ENCODE data around the gene PTPRG.

DNA sequence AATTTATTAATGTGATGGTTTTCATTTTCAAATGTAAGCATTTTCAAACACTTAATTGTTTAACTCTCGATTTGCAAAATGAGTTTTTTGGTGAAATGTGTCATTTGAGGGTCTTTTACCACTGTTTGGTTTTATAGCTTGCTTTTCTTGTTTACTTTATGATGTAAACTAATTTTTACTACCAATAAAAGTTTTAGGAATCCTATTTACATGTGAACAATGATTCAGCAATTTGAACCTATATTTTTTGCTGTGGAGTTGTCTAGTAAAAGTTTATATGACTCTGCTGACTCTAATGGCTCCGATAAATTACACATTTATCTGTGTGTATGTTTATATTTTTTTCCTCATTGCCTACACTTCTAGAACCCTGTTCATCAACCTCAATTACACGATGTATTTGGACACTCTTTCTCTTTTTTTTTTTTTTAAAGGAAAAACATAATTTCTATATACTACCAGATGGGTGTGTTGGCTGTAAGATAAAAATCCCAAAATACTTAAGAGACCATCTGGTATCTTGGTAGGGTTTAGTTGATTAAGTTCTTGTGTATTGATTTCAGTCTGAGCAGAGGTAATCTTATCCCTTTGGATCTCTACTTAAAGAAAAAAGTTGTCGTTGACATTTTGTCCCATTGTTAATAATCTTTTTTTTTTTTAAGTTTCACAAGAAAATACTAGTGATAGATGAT is 89.5 kb downstream of the PTPRG start:
- TF ChIP-seq EZH2 (IDR thresholded peaks at IDR 0.05; ENCODE audit: borderline replicate concordance): no peak
- TF ChIP-seq, protein P1, sequence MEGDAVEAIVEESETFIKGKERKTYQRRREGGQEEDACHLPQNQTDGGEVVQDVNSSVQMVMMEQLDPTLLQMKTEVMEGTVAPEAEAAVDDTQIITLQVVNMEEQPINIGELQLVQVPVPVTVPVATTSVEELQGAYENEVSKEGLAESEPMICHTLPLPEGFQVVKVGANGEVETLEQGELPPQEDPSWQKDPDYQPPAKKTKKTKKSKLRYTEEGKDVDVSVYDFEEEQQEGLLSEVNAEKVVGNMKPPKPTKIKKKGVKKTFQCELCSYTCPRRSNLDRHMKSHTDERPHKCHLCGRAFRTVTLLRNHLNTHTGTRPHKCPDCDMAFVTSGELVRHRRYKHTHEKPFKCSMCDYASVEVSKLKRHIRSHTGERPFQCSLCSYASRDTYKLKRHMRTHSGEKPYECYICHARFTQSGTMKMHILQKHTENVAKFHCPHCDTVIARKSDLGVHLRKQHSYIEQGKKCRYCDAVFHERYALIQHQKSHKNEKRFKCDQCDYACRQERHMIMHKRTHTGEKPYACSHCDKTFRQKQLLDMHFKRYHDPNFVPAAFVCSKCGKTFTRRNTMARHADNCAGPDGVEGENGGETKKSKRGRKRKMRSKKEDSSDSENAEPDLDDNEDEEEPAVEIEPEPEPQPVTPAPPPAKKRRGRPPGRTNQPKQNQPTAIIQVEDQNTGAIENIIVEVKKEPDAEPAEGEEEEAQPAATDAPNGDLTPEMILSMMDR (IDR thresholded peaks at IDR 0.05; ENCODE audit: poor library complexity): no peak
- TF ChIP-seq EZH2phosphoT487 (IDR thresholded peaks at IDR 0.05; ENCODE audit: low read depth, severe bottlenecking, unreplicated experiment): no peak
